Fibroblast of the aortic adventitia (primary cell): ENCODE data around the gene IFTAP. TPM values are rescaled to one million over a fixed set of nuclear protein-coding genes. Genes with fewer than 3 reads are reported as not detected.
"Not testable (repeated sequence)": the region's sequence is repeated elsewhere in the genome, so short reads cannot be mapped to it uniquely, and the experiment has no call there.

ENCODE experiments used
- DNase-seq: peaks from one replicate; pipeline ENCODE4 v3.0.0-alpha.2; 2010; ENCODE audit warnings: low read depth
- H3K4me3 ChIP-seq: 2 replicates; pipeline ENCODE4 v1.5.1; 2011; ENCODE audit warnings: low read depth, mild to moderate bottlenecking, control low read depth, low read length, moderate library complexity
- CTCF ChIP-seq: IDR thresholded peaks from 2 replicates; pipeline ENCODE4 v1.5.1; 2011; ENCODE audit warnings: mild to moderate bottlenecking, low read length, control low read depth, inconsistent platforms; ENCODE audit not compliant: insufficient read depth
- total RNA-seq: library from RNA; depleted of rRNA; stranded (reverse); fragments of >200 nt; gene quantifications from 2 replicates; pipeline ENCODE4 v1.2.3, GENCODE V29; 2012; ENCODE audit warnings: low replicate concordance

IFTAP gene
- total RNA-seq, 1 donor: 43.8 TPM

GRCh38 chr11:36628765-36629244 lies 34.5 kb downstream of the IFTAP start:
- TF ChIP-seq CTCF: no peak
- no peak overlapping the region for H3K4me3 ChIP-seq
- DNase-seq: no peak

- no peak for TF ChIP-seq CTCF
- DNase-seq: no peak
- H3K4me3 ChIP-seq: no peak overlapping the region
Observed at GRCh38 chr11:36631774-36632173, 37.5 kb downstream of the IFTAP start.

- H3K4me3 ChIP-seq: no peak overlapping the region
- no peak for TF ChIP-seq CTCF
- no peak for DNase-seq
Observed at GRCh38 chr11:36635066-36635862, 41.0 kb downstream of the IFTAP start.

GRCh38 chr11:36638556-36638955 lies 44.3 kb downstream of the IFTAP start:
- no peak overlapping the region for H3K4me3 ChIP-seq
- DNase-seq: no peak
- no peak for TF ChIP-seq CTCF

- no peak for TF ChIP-seq CTCF
- H3K4me3 ChIP-seq: no peak overlapping the region
- no peak for DNase-seq
Observed at GRCh38 chr11:36657610-36658267, 63.4 kb downstream of the IFTAP start.

- not testable (repeated sequence) for H3K4me3 ChIP-seq, DNase-seq
Observed at GRCh38 chr11:36661359-36661758, 67.1 kb downstream of the IFTAP start.

- peak; percentile 66 for DNase-seq
- H3K4me3 ChIP-seq: no peak overlapping the region
- peak; percentile 69 for TF ChIP-seq CTCF
Observed at GRCh38 chr11:36672815-36673450, 78.6 kb downstream of the IFTAP start.

- H3K4me3 ChIP-seq, DNase-seq: not testable (repeated sequence)
Observed at GRCh38 chr11:36679547-36679946, 85.2 kb downstream of the IFTAP start.
